PC-3 (cell line): ENCODE data around the gene WDR55. TPM values are rescaled to one million over a fixed set of nuclear protein-coding genes. Genes with fewer than 3 reads are reported as not detected.
"Not testable (repeated sequence)": the region's sequence is repeated elsewhere in the genome, so short reads cannot be mapped to it uniquely, and the experiment has no call there.

ENCODE experiments used
- ATAC-seq: fragments of 200-7000 bp; cut with Tn5 transposase; 2 replicates; pipeline ENCODE4 v1.9.1; 2020; ENCODE audit warnings: mild to moderate bottlenecking, moderate library complexity
- BruUV-seq: library from RNA; stranded (reverse); fragments of 400-500 nt; replicated peaks from 2 replicates; lab custom pipeline; 2021; lab: Mats Ljungman, UMichigan
- CTCF ChIA-PET: fragments of 300-600 bp; sonication (Branson Sonifier 250); formaldehyde crosslinking; loops from one replicate; lab custom pipeline; 2022; ENCODE audit warnings: antibody characterized with exemption; lab: Charles Lee
- POLR2A ChIA-PET: fragments of 300-600 bp; sonication (Branson Sonifier 250); formaldehyde crosslinking; loops from one replicate; lab custom pipeline; 2022; ENCODE audit warnings: antibody characterized with exemption; ENCODE audit not compliant: unreplicated experiment; lab: Charles Lee
- DNase-seq: peaks from one replicate; pipeline ENCODE4 v3.0.0-alpha.2; 2015
- H2AFZ ChIP-seq: fragments of 300-600 bp; sonication (generic); 2 replicates; pipeline ENCODE4 v1.6.0; 2016; ENCODE audit warnings: antibody characterized with exemption, low read length
- H3F3A ChIP-seq: fragments of 300-600 bp; sonication (generic); one replicate; pipeline ENCODE4 v1.6.0; 2017; ENCODE audit warnings: antibody characterized with exemption, low read length, control low read depth, mild to moderate bottlenecking; ENCODE audit not compliant: unreplicated experiment
- H3K27ac ChIP-seq: fragments of 300-600 bp; sonication (generic); 2 replicates; pipeline ENCODE4 v1.5.1; 2016; ENCODE audit warnings: mild to moderate bottlenecking, low read length
- H3K27me3 ChIP-seq: fragments of 300-600 bp; sonication (generic); 2 replicates; pipeline ENCODE4 v1.6.1; 2016; ENCODE audit warnings: low read length, mixed read lengths
- H3K36me3 ChIP-seq: fragments of 300-600 bp; sonication (generic); 2 replicates; pipeline ENCODE4 v1.6.1; 2016; ENCODE audit warnings: low read depth, mixed run types, low read length, mixed read lengths
- H3K4me1 ChIP-seq: fragments of 300-600 bp; sonication (generic); 2 replicates; pipeline ENCODE4 v1.5.1; 2016; ENCODE audit warnings: low read length; ENCODE audit not compliant: insufficient read depth
- H3K4me2 ChIP-seq: fragments of 300-600 bp; sonication (generic); 2 replicates; pipeline ENCODE4 v1.6.0; 2016; ENCODE audit warnings: low read length
- H3K4me3 ChIP-seq: fragments of 300-600 bp; sonication (generic); 2 replicates; pipeline ENCODE4 v1.5.1; 2016; ENCODE audit warnings: mild to moderate bottlenecking, low read length, mixed read lengths
- H3K79me2 ChIP-seq: fragments of 300-600 bp; sonication (generic); 2 replicates; pipeline ENCODE4 v1.6.1; 2017; ENCODE audit warnings: low read length, mixed read lengths
- H3K9ac ChIP-seq: fragments of 300-600 bp; sonication (generic); 2 replicates; pipeline ENCODE4 v1.6.0; 2016; ENCODE audit warnings: mild to moderate bottlenecking, low read length
- H3K9me2 ChIP-seq: fragments of 300-600 bp; sonication (generic); replicated peaks from 2 replicates; pipeline ENCODE4 v1.6.1; 2016; ENCODE audit warnings: mixed run types, low read length, mixed read lengths
- H3K9me3 ChIP-seq: fragments of 300-600 bp; sonication (generic); 2 replicates; pipeline ENCODE4 v1.6.1; 2016; ENCODE audit warnings: low read length, mixed read lengths
- H4K20me1 ChIP-seq: fragments of 300-600 bp; sonication (generic); 2 replicates; pipeline ENCODE4 v1.6.1; 2016; ENCODE audit warnings: low read length, mixed read lengths
- EZH2 ChIP-seq: fragments of 300-600 bp; sonication (generic); IDR thresholded peaks from one replicate; pipeline ENCODE4 v1.6.1; 2017; ENCODE audit warnings: antibody characterized with exemption, mild to moderate bottlenecking, low read length; ENCODE audit not compliant: unreplicated experiment
- EZH2phosphoT487 ChIP-seq: fragments of 300-600 bp; sonication (generic); IDR thresholded peaks from 2 replicates; pipeline ENCODE4 v1.6.1; 2018; ENCODE audit warnings: mild to moderate bottlenecking, antibody characterized with exemption, low read length, borderline replicate concordance
- intact Hi-C: fragments of 100-400 bp; cut with micrococcal nuclease; formaldehyde crosslinking; loops from 2 replicates; pipeline ENCODE4 v1.9.0; 2023
- total RNA-seq: library from RNA; depleted of rRNA; stranded (reverse); fragments of >200 nt; gene quantifications from 2 replicates; pipeline ENCODE4 v1.2.3, GENCODE V29; 2014
- TF ChIP-seq, protein P1 (sequence below): fragments of 300-600 bp; sonication (generic); conservative IDR thresholded peaks from 2 replicates; pipeline ENCODE4 v1.5.1; 2017; ENCODE audit warnings: antibody characterized with exemption, low read depth, mild to moderate bottlenecking, low read length

Gene WDR55
- total RNA-seq, 1 experiment from 2014 or later = 21.2 TPM

- no peaks in the 10 kb centered on the region for H3K27me3 ChIP-seq
- ChIA-PET POLR2A (no interaction called here), CTCF (interaction anchor here (0.6 kb wide), 1 partner anchor 262 kb away, joined by 6 read pairs; no protein-coding TSS in a partner anchor)
- H3K36me3 ChIP-seq = peaks cover 49% of the 10 kb centered on the region
- peaks cover 20% of the 10 kb centered on the region for H3K4me1 ChIP-seq
- H3K4me3 ChIP-seq = peak overlapping the region; percentile 95
- H3F3A ChIP-seq = no peaks in the 10 kb centered on the region
- H4K20me1 ChIP-seq = peaks cover 6% of the 10 kb centered on the region; the same call in 1 of the 2 replicates
- peak overlapping the region; percentile 84 for H2AFZ ChIP-seq
- no TSS peak for BruUV-seq
- H3K4me2 ChIP-seq = peak overlapping the region; percentile 94
- H3K9ac ChIP-seq = peak overlapping the region; percentile 86
- no peak for DNase-seq
- peak overlapping the region; percentile 87 for H3K27ac ChIP-seq
- no peak for TF ChIP-seq EZH2phosphoT487
- TF ChIP-seq, protein P1, sequence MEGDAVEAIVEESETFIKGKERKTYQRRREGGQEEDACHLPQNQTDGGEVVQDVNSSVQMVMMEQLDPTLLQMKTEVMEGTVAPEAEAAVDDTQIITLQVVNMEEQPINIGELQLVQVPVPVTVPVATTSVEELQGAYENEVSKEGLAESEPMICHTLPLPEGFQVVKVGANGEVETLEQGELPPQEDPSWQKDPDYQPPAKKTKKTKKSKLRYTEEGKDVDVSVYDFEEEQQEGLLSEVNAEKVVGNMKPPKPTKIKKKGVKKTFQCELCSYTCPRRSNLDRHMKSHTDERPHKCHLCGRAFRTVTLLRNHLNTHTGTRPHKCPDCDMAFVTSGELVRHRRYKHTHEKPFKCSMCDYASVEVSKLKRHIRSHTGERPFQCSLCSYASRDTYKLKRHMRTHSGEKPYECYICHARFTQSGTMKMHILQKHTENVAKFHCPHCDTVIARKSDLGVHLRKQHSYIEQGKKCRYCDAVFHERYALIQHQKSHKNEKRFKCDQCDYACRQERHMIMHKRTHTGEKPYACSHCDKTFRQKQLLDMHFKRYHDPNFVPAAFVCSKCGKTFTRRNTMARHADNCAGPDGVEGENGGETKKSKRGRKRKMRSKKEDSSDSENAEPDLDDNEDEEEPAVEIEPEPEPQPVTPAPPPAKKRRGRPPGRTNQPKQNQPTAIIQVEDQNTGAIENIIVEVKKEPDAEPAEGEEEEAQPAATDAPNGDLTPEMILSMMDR = no peak
- no peak for TF ChIP-seq EZH2
- no peaks in the 10 kb centered on the region for H3K9me3 ChIP-seq
- intact Hi-C loops = loop anchor here (1.0 kb wide), 4 partner anchors 17 to 117 kb away; partner anchors contain the start of genes EIF4EBP3, HARS1, HARS2 and IK
- peaks cover 36% of the 10 kb centered on the region for H3K79me2 ChIP-seq
- no peaks in the 10 kb centered on the region for H3K9me2 ChIP-seq
- ATAC-seq = peak; percentile 7
These were observed 710 bp upstream of the WDR55 start for GRCh38 chr5:140664030-140664358.

- H3K9me3 ChIP-seq, DNase-seq, H3K27ac ChIP-seq, POLR2A ChIA-PET, BruUV-seq, H3K9ac ChIP-seq, H4K20me1 ChIP-seq, intact Hi-C loops, H2AFZ ChIP-seq, CTCF ChIA-PET, H3K4me3 ChIP-seq, ATAC-seq, H3K27me3 ChIP-seq, H3K4me1 ChIP-seq, H3K9me2 ChIP-seq, H3F3A ChIP-seq, H3K4me2 ChIP-seq: not testable (repeated sequence)
- Histone ChIP-seq H3K79me2 (peaks cover 22% of the 10 kb centered on the region), H3K36me3 (peaks cover 26% of the 10 kb centered on the region)
These were observed 6.3 kb downstream of the WDR55 start for GRCh38 chr5:140671035-140671434.

- intact Hi-C loops = no loop called here
- DNase-seq (no peak), ATAC-seq (peak; percentile 19)
- no peak overlapping the region for H2AFZ ChIP-seq
- no peak overlapping the region for H3K27ac ChIP-seq
- TF ChIP-seq EZH2 (no peak), EZH2phosphoT487 (no peak)
- TF ChIP-seq, protein P1 = no peak
- peaks cover 3% of the 10 kb centered on the region; the same call in 1 of the 2 replicates for H4K20me1 ChIP-seq
- no peaks in the 10 kb centered on the region for H3F3A ChIP-seq
- H3K4me1 ChIP-seq = peaks cover 2% of the 10 kb centered on the region
- no TSS peak for BruUV-seq
- ChIA-PET CTCF (no interaction called here), POLR2A (no interaction called here)
- no peak overlapping the region for H3K4me3 ChIP-seq
- no peaks in the 10 kb centered on the region for H3K9me2 ChIP-seq
- H3K36me3 ChIP-seq = peaks cover 26% of the 10 kb centered on the region
- H3K4me2 ChIP-seq = no peak overlapping the region
- no peaks in the 10 kb centered on the region for H3K9me3 ChIP-seq
- no peaks in the 10 kb centered on the region for H3K27me3 ChIP-seq
- H3K9ac ChIP-seq = no peak overlapping the region
- peaks cover 16% of the 10 kb centered on the region for H3K79me2 ChIP-seq
These were observed 6.9 kb downstream of the WDR55 start for GRCh38 chr5:140671472-140672125.
